GM18870 (cell line): ENCODE measurements around the gene GRAP.

Experiments used
- ATAC-seq: cut with Tn5 transposase; IDR thresholded peaks from one replicate; pipeline ENCODE4 v1.9.1; 2021; ENCODE audit warnings: moderate library complexity; ENCODE audit not compliant: unreplicated experiment

Gene GRAP

DNA sequence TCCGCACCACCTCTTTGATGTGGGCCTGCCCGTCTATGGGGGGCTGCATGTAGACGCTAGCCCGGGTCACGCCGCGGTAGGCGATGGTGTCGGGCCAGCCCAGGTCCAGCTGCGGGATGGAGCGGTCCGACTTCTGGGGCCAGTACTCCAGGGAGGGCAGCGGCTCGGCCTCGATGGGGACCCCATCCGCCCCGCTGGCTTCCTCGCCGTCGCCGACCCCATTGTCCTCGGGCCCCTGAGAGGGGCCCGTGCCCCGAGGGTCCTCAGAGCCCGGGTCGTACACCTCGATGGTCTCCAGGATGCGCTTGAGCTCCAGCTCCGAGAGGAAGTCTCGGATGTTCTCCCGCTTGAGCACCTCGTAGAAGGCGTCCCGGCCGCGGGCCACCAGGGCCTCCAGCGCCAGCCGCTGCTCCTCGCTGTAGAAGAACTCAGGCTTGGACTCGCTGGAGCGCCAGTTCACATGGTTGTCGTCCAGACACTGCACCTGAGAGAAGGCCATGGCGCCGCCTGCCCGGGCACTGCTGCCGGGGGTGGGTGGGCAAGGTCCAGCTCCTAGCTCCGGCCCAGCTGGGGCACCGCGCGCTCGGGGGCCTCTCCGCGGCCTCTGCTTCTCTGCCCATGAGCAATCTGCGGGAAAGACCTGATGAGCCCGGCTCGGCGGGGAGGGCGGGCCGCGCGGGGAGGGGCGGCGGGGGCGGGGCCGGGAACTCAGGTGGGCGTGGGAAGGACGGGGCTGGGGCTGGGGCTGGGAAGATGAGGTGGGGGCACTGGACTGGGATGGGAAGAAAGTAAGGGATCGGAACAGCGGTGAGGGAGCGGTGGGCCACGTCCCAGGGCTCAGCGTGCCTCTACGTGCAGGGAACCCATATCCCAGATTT is 43.0 kb downstream of the GRAP start:
- ATAC-seq, result no peak

DNA sequence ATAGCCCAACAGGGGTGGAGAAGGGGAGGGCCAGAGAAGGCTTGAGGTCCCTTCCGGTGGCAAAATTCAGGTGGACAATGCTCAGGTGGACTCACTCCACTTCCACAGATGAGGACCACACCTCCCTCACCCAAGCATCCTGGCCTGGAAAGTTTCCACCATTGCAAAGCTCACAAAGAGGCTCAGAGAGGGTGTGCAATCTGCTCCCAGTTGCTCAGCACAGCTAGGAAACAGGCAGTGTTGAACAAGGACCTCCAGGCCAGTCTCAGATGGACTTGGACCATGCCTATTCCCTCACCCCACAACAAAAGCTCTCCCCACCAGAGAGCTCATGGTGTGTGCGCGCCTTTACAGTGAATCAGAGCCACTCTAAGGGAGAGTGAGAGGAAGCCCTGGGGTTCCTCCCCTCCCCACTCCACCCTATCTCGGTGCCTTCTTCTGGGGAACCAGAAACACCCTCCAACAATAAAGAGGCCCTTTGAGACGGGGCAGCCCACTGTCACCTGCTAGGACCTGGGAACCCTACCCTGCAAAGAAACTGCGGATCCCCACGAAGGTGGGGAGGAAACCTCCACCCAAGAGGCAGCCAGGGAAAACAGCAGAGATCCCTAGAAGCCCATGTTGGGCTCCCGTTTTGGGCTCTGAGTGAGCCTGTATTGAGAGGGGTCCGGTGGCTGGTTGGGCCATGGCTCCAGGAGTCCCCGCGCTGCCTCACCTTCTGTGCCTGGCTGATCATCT is 43.8 kb downstream of the GRAP start:
- no peak for ATAC-seq

DNA sequence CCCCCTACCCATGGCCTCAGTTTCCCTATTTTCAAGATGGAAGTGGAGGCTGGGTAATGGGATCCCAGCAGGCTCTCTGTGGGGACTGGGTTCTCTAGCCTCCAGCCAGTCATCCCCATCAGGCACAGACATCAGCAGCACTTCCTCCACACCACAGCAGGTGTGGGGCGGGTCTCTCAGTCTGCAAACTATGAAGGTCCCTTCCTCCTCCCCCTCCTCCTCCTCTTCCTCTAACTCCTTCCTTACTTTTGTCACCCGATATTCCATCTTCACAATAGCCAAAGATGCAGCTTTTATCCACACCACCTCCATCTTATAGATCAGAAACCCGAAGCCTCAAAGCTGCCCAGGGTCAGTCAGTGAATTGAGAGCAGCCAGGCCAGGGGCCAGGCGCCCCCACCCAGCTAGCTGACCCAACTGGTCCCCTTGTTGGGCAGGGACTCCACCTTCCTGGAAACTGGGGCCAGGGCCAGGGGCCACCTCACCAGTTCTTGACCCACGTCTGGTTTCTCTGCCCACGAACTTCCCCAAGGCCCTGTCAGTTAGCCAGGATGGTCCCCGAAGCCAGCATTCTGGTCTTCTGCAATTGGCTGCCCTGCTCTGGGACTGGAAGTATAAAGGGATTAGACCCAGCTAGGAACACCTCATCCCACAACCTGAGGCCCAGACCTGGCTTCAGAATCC is 44.7 kb downstream of the GRAP start:
- ATAC-seq, result no peak

DNA sequence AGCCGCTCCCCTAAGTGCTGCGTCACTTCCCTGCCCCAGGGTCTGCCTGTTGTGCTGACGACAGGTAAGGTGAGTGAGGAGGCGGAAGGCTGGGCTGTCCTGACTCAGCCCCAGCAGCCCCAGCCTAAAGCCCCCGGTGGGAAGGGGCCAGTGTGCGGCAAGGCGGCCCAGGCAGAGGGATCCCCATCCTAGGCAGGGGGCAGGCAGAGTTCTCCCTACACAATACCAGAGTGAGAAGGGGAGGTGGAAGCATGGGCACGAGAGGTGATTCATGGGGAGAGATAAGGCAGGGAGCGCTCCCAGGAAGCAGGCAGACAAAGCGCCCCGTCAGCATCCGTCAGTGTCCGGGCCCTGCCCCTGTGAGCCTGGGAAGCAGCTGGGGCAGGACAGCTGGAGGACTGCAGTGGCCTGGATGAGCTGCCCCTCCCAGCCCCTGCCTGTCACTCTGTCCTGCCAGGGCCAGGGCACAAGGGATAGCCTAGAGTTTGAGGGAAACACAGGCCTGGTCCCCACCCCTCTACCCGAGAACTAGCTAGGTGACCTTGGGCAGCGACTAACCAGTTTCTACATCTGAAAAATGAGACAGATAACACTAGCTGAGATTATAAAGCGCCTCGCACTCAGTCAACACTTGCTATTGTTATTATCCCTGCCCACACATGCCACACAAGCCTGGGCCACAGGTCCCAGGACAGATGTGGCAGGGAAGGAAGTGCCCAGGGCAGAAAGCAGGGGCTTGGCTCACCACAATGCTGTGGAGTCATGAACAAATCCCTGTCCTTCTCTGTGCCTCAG is 46.0 kb downstream of the GRAP start:
- no peak for ATAC-seq

DNA sequence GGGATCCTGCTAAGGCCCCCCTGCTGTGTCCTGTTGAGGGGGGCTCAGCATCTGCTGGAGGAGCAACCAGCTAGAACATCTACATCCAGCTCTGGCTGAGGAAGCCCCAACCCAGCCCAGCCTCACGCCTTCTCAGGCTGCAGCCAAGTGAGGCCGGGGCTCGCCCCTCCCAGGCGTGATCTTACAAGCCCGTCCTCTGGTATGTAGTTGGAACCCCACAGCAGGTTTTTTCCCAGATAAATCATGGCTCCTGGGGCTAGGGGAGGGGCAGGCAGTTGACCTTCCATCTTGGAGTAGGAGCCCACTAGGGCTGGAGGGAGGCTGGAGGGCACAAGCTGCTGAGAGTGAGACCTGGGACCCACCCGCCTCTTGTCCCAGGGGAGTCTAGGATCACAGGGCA is 46.8 kb downstream of the GRAP start:
- ATAC-seq, result no peak

DNA sequence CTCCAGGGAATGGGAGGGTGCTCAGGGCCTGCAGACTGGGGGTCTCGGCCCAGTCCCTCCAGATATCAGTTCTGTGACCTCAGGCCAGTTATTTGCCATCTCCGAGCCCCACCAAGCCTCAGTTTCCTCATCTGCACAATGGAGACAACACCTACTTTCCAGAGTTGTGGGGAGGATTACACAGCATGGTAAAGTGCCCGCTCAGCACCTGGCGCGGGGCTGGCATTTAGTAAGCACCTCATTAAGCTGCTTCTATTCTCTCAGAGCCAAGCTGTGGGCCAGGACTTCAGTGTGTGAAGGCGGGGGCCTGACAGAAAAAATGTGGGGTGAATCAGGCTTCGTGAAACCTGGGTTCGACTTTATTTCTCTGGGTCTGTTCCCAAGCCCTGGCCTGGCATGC is 47.4 kb downstream of the GRAP start:
- ATAC-seq, result no peak

DNA sequence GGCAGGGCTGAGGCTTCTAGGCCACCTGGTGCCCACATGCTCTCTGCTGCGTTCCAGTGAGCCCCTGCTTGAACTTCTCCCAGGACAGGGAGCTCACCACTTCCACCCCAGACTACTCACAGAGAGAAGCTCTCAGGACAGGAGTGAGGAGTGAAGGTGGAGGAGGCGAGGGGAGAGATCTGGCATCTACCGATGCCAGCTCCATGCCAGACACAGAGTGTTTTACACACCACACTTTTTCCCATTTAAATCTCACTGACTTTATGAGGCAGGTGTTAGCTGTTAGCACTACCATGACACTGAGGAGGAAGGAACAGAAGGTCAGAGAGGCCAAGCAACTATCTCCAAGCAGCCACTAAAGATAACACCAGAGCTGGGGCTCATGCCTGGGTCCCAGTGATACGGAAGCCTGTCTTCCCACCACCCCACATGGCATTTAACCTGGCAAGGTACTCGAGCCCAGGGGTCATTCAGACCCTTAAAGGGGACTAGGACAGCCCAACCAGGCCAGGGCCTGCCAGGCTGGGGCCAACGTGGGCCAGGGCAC is 49.0 kb downstream of the GRAP start:
- no peak for ATAC-seq

DNA sequence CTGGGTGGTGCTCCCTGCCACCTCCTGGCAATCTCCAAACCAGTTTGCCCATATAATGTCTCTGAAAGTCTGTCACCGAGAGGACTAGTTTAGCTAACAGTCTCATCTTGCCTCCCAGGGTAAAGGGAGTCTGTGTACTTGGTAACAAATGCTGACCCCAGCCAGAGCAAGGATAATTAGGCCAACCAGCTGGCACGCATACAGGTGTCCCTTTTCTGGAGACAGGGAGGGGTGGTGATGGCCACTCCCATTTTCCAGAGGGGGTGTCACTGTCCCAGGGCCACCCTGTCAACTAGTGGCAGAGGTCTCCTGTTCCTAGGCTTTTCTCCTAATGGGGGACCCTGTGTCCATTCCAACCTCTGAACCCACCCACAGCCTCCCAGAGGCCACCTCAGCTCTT is 50.3 kb downstream of the GRAP start:
- no peak for ATAC-seq

DNA sequence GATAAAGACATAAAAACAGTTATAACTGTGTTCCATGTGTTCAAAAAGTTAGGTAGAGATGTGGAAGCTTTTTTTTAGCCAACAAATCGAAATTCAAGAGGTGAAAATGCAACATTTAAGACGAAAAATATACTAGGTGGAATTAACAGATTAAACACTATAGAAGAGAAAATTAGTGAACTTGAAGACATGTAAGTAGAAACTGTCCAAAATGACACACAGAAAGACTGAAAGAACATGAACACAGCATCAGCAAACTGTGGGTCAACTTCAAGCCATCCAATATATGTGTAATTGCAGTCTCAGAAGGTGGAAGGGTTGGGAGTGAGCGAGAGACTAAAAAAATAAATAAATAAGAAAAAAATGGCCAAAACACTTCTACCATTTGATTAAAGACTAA is 51.5 kb downstream of the GRAP start:
- ATAC-seq, result no peak

DNA sequence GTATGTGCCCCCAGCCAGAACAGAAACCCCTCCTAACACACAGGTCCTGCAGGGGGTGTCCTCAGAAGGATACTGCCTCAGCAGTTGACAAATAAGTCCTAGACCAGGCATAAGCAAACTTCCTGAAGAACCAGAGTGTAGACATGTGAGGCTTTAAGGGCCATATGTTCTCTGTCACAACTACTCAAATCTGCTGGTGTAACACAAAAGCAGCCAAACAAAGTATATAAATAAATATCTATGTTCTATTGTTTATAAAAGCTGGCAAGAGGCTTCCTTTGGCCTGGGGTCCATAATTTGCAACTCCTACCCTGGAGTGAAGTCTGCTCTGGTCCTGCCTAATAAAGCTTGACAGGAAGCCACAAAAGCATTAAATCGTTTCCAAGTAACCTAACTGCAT is 52.1 kb downstream of the GRAP start:
- ATAC-seq, result no peak

DNA sequence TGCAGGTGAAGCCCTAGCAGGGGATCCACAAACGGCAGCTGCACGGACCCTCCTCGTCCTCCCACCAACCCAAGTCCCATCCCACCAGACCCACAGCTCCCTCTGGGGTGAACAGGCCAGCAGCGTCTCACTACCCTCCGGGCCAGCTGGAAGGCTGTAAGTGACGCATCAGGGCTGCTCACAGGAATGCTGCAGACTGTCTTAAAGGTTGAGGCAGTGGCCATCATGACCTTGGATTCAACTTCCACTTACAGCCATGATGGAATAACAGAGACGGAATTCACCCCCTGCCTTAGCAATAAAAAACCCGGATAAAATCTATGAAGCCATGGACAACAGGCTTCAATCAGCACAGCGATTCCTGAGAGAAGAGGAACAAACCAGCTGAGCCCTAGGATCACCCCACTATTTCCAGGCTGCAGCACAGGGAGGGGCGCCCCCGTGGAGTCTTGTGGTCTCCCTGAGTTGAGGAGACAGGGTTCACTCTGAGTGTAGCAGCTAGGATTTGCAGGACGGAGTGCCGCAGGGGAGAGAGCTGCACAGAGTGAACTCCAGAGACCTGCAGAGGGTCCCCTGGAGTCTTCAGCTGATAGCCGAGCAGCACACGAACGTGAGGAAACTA is 52.7 kb downstream of the GRAP start:
- ATAC-seq, result no peak

DNA sequence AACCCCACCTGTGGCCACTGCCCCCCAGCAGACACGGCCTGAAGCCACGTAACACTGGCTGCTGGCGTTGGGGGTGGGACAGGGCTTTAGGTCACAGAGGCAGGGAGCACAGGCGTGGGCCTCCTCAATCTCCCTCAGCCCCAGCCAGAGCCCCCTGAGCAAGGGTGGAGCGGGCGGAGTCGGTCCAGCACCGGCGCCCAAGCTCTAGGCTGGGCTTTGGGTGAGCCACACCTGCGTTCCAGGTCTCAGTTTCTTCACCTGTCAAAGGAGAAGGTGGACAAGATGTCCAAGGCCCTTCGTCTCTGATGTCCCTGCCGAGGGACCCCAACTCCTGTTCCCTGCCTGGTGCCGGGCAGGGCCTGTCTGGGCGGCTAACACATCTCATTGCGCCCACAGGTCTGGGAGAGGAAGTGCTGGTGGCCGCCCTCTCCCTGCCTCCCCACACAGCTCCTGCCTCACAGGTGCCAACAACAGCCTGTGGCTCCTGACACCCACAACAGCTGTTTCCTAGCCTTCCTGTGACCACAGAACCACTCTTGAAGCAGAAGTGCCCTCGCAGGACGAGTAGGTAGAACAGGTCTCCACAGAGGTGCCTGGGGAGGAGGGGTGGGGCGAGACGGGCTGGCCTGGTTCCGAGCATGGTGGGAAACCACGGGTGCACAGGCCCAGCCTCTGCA is 54.2 kb downstream of the GRAP start:
- no peak for ATAC-seq

DNA sequence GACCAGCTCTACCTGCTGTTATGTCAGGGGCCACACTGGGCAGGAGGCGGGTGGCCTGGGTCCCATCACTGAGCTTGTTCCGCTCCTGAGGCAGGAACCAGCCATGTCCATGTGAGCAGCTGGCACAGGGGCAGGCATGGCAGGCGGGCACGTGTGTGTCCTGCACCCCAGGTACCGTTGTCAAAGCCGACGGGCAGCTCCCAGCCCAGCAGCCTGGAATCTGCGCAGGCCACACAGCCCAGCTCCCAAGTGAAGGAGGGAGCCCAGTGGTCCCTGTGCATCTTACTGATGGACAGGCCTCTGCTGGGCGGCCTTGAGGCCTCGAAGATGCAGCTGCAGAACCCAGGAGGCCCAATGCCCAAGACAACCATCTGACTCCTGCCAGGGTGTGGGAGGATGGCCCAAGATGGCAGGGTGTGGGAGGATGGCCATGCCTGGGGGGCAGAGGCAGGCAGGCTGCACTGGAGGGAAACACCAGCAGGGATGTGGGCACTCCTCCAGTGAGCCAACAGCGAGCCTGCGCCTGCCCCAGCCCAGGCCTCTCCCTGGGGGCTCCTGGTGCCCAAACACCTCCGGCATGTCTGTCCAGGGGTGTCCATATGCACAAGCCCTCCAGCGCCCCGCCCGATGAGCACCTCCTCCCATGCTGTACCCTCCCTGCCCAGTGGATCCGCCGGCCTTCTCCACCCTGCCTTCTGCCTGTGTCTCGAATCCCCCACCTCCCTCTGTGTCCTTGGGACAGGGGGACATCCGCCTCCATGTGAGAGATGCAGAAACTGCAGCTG is 55.0 kb downstream of the GRAP start:
- no peak for ATAC-seq

DNA sequence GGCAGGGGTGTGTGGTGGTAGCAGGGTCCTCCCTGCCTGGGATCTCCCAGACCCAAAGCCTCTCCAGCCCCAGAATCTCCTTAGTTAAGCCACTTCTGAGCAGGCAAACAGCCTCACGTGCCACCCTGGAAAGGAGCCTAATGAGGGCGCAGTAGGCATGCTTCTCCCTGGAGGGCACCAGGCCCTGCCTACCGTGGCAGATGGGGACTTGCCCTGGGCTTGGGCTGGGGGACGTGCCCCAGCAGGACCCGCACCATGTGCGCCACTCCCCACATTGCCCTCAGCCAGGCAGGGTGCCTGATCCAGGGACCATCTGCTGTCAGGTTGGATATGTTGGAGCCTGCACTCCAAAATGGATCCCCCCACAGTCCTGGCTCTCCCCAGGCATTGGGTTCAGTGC is 56.4 kb downstream of the GRAP start:
- no peak for ATAC-seq

DNA sequence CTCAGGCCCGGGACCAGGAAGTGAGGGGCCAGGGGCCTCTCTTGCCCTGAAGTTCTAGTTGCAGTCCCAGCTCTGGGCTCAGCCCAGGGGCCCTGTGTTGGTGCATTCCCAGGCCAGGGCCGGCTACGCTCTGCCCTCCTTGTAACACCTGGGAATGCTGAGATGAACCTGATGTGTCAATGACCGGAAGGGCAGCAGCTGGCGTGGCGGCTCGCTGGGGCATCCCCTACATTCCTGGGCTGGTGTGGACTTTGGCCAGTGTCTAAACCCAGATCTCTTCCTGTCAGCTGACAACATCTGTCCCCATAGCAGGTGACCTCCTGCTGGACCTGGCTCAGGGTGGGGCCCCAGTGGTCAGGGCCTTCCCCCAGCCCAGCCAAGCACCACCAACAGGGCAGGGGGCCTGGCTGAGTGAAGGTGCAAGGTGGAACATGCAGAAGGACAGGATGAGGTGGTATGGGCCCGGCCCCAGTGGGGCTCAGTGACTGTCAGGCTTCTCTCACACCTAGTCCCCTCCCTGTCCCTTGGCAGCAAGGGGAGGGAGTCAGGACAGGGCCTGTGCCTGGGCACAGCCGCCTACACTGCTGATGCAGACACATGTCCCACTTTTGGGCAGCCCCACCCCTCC is 58.1 kb downstream of the GRAP start:
- no peak for ATAC-seq

DNA sequence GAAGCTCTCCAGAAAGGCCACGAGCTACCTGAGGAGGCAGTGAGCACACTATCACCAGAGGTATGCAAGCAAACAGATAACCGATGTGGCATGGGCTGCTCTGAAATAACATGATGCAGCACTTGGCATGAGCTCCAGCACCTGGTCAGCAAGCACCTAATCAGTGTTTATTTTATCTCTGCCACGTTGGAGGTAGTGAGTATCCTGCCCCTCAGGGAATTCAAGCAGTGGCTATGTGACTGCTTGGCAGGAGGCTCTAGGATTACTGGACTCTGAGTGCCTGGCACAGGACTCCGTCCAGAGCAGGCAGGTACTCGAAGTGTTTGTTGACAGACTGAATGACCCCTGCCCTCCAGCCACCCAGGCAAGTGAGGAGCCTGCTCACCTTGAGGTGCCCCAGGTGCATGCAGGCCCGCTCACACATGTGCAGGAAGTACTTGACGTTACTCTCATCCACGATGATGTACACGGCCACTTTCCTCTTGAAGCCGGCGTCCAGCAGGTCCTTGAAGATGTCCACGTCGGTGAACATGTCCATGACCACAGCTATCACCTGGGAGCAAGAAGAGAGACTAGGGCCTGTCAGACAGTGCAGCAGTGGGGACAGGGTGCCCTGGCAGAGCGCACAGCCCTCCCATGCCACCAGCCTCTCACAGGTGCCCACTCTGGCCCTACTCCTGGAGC is 58.8 kb downstream of the GRAP start:
- ATAC-seq, result no peak

DNA sequence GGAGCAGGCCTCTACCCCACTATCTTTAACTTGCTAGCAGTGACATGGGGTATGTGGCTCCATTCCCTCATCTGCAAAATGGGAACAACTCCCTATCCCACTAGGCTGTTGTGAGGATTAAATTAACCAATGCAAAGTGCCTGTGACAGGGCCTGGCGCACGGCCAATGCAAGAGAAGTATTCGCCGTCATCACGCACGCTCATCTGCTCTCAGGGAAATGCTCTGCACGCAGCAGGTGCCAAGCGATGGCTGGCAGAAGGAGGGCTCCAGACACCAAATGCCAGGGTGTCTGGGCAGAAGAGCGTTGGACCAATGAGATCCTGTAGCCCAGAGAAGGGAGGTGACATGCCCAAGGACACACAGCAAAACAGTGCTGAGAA is 59.5 kb downstream of the GRAP start:
- ATAC-seq, result no peak
